Right lung (tissue), 5 donors: Measurements from ENCODE around the gene AEBP1. TPM values are rescaled to one million over a fixed set of nuclear protein-coding genes. Genes with fewer than 3 reads are reported as not detected.
"Not testable (repeated sequence)": the region's sequence is repeated elsewhere in the genome, so short reads cannot be mapped to it uniquely, and the experiment has no call there.

Experiments
- DNase-seq, 2 donors: peaks; one replicate each; pipeline ENCODE4 v3.0.0-alpha.2; 2013
- polyA plus RNA-seq, 5 donors: library from polyadenylated mRNA; unstranded; fragments of 120-200 nt; gene quantifications; one replicate each; pipeline versions ENCODE4 v1.2.1 to v1.2.3, GENCODE V29; 2013; ENCODE audit warnings: inconsistent platforms in 1 of 5, low replicate concordance in 1 of 5; ENCODE audit not compliant: insufficient read length in 5 of 5, insufficient read depth in 1 of 5

Gene AEBP1
- polyA plus RNA-seq, 5 donors = 40.9 to 74.4 (median 48.2) TPM

GRCh38 chr7:44116087-44116788 is 12.1 kb downstream of the AEBP1 start:
- DNase-seq = no peak

- DNase-seq = no peak
Measured at GRCh38 chr7:44116789-44117666, 12.9 kb downstream of the AEBP1 start.

GRCh38 chr7:44117801-44118429 is 13.8 kb downstream of the AEBP1 start:
- no peak for DNase-seq

GRCh38 chr7:44119829-44120380 is 15.8 kb downstream of the AEBP1 start:
- no peak for DNase-seq

- no peak for DNase-seq
Measured at GRCh38 chr7:44120395-44120794, 16.2 kb downstream of the AEBP1 start.

GRCh38 chr7:44121761-44122420 is 17.7 kb downstream of the AEBP1 start:
- no peak for DNase-seq

- DNase-seq = no peak
Measured at GRCh38 chr7:44122529-44122928, 18.4 kb downstream of the AEBP1 start.

GRCh38 chr7:44123190-44124003 is 19.3 kb downstream of the AEBP1 start, which contains the start of gene POLD2:
POLD2 (minus strand) TSS chr7:44123548; CDS start chr7:44122053, 1,495 bp downstream.
- DNase-seq = peak; percentile 98 to 99

- no peak for DNase-seq
Measured at GRCh38 chr7:44124822-44125202, 20.7 kb downstream of the AEBP1 start.

GRCh38 chr7:44126574-44126973 is 22.4 kb downstream of the AEBP1 start:
- not testable (repeated sequence) for DNase-seq

- no peak for DNase-seq
Measured at GRCh38 chr7:44127161-44127560, 23.0 kb downstream of the AEBP1 start.

- no peak for DNase-seq
Measured at GRCh38 chr7:44128721-44129582, 24.8 kb downstream of the AEBP1 start.

- no peak for DNase-seq
Measured at GRCh38 chr7:44131173-44132029, 27.3 kb downstream of the AEBP1 start.

GRCh38 chr7:44132039-44132438 is 27.9 kb downstream of the AEBP1 start:
- no peak for DNase-seq

- DNase-seq = no peak
Measured at GRCh38 chr7:44133295-44133694, 29.1 kb downstream of the AEBP1 start.

GRCh38 chr7:44134943-44135628 is 30.9 kb downstream of the AEBP1 start:
- no peak for DNase-seq

- no peak for DNase-seq
Measured at GRCh38 chr7:44136731-44137130, 32.6 kb downstream of the AEBP1 start.

GRCh38 chr7:44138698-44139097 is 34.6 kb downstream of the AEBP1 start:
- no peak for DNase-seq
